ENCODE results near the gene KREMEN1.

Gene KREMEN1

DNA sequence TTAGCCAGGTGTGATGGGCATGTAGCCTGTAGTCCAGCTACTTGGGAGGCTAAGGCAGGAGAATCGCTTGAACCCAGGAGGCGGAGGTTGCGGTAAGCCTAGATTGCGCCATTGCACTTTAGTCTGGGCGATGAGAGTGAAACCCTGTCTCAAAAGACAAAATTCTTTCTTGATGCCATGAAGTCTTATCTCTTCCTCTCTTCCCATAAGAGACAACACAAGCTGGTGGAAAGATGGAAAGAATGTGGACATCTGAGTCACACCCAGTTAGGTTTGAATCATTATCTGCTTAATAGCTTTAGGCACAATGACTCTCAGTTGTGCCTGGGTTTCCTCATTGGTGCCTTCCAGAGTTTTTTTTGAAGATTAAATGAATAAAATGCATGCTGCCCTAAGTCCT, 35.3 kb downstream of the KREMEN1 start:
- Histone ChIP-seq H3K27ac (replicated peaks) (no peak overlapping the region), H3K4me3 (replicated peaks; ENCODE audit: insufficient read depth, low read length) (no peak overlapping the region), H3K27me3 (ENCODE audit: insufficient read depth, poor library complexity, severe bottlenecking) (no peaks in the 10 kb centered on the region)
- no peak for DNase-seq (ENCODE audit: low read depth in 1 of 2, low spot score in 1 of 2)
- TF ChIP-seq, protein P1, sequence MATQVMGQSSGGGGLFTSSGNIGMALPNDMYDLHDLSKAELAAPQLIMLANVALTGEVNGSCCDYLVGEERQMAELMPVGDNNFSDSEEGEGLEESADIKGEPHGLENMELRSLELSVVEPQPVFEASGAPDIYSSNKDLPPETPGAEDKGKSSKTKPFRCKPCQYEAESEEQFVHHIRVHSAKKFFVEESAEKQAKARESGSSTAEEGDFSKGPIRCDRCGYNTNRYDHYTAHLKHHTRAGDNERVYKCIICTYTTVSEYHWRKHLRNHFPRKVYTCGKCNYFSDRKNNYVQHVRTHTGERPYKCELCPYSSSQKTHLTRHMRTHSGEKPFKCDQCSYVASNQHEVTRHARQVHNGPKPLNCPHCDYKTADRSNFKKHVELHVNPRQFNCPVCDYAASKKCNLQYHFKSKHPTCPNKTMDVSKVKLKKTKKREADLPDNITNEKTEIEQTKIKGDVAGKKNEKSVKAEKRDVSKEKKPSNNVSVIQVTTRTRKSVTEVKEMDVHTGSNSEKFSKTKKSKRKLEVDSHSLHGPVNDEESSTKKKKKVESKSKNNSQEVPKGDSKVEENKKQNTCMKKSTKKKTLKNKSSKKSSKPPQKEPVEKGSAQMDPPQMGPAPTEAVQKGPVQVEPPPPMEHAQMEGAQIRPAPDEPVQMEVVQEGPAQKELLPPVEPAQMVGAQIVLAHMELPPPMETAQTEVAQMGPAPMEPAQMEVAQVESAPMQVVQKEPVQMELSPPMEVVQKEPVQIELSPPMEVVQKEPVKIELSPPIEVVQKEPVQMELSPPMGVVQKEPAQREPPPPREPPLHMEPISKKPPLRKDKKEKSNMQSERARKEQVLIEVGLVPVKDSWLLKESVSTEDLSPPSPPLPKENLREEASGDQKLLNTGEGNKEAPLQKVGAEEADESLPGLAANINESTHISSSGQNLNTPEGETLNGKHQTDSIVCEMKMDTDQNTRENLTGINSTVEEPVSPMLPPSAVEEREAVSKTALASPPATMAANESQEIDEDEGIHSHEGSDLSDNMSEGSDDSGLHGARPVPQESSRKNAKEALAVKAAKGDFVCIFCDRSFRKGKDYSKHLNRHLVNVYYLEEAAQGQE (IDR thresholded peaks at IDR 0.05; ENCODE audit: insufficient replicate concordance, low read depth): no peak
- TF ChIP-seq POLR2AphosphoS5 (IDR thresholded peaks at IDR 0.05; ENCODE audit: low read depth) (no peak), SPI1 (IDR thresholded peaks at IDR 0.05; ENCODE audit: borderline replicate concordance, low read depth) (no peak), GABPA (IDR thresholded peaks at IDR 0.05; ENCODE audit: low read depth) (no peak)
- TF ChIP-seq, protein P2, sequence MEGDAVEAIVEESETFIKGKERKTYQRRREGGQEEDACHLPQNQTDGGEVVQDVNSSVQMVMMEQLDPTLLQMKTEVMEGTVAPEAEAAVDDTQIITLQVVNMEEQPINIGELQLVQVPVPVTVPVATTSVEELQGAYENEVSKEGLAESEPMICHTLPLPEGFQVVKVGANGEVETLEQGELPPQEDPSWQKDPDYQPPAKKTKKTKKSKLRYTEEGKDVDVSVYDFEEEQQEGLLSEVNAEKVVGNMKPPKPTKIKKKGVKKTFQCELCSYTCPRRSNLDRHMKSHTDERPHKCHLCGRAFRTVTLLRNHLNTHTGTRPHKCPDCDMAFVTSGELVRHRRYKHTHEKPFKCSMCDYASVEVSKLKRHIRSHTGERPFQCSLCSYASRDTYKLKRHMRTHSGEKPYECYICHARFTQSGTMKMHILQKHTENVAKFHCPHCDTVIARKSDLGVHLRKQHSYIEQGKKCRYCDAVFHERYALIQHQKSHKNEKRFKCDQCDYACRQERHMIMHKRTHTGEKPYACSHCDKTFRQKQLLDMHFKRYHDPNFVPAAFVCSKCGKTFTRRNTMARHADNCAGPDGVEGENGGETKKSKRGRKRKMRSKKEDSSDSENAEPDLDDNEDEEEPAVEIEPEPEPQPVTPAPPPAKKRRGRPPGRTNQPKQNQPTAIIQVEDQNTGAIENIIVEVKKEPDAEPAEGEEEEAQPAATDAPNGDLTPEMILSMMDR (IDR thresholded peaks at IDR 0.05; ENCODE audit: insufficient read depth, low read length): no peak

DNA sequence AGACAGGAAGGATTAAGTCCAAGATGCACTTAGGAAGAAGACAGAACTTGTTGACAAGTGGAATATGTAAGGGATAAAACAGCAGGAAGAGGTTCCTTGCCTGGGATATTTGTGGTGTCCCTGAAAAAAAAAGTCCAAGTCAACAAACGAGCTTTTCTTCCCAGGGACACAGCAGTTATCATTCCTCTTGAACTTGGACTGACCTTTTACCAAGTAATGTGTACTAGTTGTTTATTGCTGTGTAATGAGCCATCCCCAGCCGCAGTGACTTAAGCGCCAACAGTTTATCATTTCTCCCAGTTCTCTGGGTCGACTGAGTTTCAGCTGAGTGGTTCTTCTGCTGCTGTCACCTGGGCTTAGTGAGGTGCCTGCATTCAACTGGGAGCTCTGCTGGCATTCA, 37.0 kb downstream of the KREMEN1 start:
- no peak for TF ChIP-seq POLR2AphosphoS5 (IDR thresholded peaks at IDR 0.05; ENCODE audit: low read depth)
- TF ChIP-seq, protein P2 (IDR thresholded peaks at IDR 0.05; ENCODE audit: insufficient read depth, low read length): no peak
- TF ChIP-seq SPI1 (IDR thresholded peaks at IDR 0.05; ENCODE audit: borderline replicate concordance, low read depth): no peak
- TF ChIP-seq GABPA (IDR thresholded peaks at IDR 0.05; ENCODE audit: low read depth): no peak
- TF ChIP-seq, protein P1 (IDR thresholded peaks at IDR 0.05; ENCODE audit: insufficient replicate concordance, low read depth): no peak
- DNase-seq (ENCODE audit: low read depth in 1 of 2, low spot score in 1 of 2): no peak
- no peak overlapping the region for H3K27ac ChIP-seq (replicated peaks)
- H3K4me3 ChIP-seq (replicated peaks; ENCODE audit: insufficient read depth, low read length): no peak overlapping the region
- H3K27me3 ChIP-seq (ENCODE audit: insufficient read depth, poor library complexity, severe bottlenecking): no peaks in the 10 kb centered on the region

DNA sequence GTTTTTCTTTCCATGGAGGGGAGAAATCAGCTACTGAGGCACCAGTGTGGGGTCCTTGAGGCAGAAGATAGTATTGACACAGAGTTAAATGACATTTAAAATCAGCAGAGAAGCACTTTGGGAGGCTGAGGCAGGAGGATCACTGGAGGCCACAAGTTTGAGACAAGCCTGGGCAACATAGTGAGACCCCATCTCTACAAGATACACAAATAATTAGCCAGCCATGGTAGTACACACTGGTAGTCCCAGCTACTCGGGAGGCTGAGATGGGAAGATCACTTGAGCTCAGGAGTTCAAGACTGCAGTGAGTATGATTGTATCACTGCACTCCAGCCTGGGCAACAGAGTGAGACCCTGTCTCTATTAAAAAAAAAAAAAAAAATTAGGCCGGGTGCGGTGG, 38.1 kb downstream of the KREMEN1 start:
- Histone ChIP-seq H3K27me3 (ENCODE audit: insufficient read depth, poor library complexity, severe bottlenecking) (no peaks in the 10 kb centered on the region), H3K27ac (replicated peaks) (no peak overlapping the region), H3K4me3 (replicated peaks; ENCODE audit: insufficient read depth, low read length) (no peak overlapping the region)
- no peak for DNase-seq (ENCODE audit: low read depth in 1 of 2, low spot score in 1 of 2)
- no peak for TF ChIP-seq GABPA (IDR thresholded peaks at IDR 0.05; ENCODE audit: low read depth)
- no peak for TF ChIP-seq SPI1 (IDR thresholded peaks at IDR 0.05; ENCODE audit: borderline replicate concordance, low read depth)
- TF ChIP-seq POLR2AphosphoS5 (IDR thresholded peaks at IDR 0.05; ENCODE audit: low read depth): no peak
- TF ChIP-seq, protein P2 (IDR thresholded peaks at IDR 0.05; ENCODE audit: insufficient read depth, low read length): no peak
- TF ChIP-seq, protein P1 (IDR thresholded peaks at IDR 0.05; ENCODE audit: insufficient replicate concordance, low read depth): no peak

All from HL-60 (cell line).